Psoas muscle (tissue), 8 donors: ENCODE results near the gene NRF1. TPM values are rescaled to one million over a fixed set of nuclear protein-coding genes. Genes with fewer than 3 reads are reported as not detected.

ENCODE experiments used
- ATAC-seq, 4 donors: fragments of 200-7000 bp; cut with Tn5 transposase; one replicate each; pipeline ENCODE4 v1.9.1; 2020; ENCODE audit warnings: moderate library complexity in 3 of 4, mild to moderate bottlenecking in 2 of 4
- DNase-seq, 2 donors: peaks; one replicate each; pipeline ENCODE4 v3.0.0-alpha.2; 2020
- H3K27ac ChIP-seq: fragments of 200-600 bp; one replicate; pipeline ENCODE4 v1.8.0; 2022
- H3K27me3 ChIP-seq, 3 donors: fragments of 200-600 bp in 1 of 3; one replicate each; pipeline versions ENCODE4 v1.6.1 to v1.8.0; 2013 to 2022; ENCODE audit warnings: low read length in 2 of 3, mild to moderate bottlenecking in 2 of 3, moderate library complexity in 1 of 3; ENCODE audit not compliant: insufficient read depth in 3 of 3
- H3K36me3 ChIP-seq, 2 donors: fragments of 200-600 bp in 1 of 2; one replicate each; pipeline versions ENCODE4 v1.6.1 to v1.8.0; 2013 to 2022; ENCODE audit warnings: low read depth in 1 of 2, mild to moderate bottlenecking in 1 of 2, moderate library complexity in 1 of 2; ENCODE audit not compliant: insufficient read depth in 1 of 2
- H3K4me1 ChIP-seq: fragments of 200-600 bp; one replicate; pipeline ENCODE4 v1.8.0; 2022
- H3K4me3 ChIP-seq: fragments of 200-600 bp; one replicate; pipeline ENCODE4 v1.8.0; 2022; ENCODE audit warnings: mild to moderate bottlenecking
- H3K9me3 ChIP-seq: fragments of 200-600 bp; one replicate; pipeline ENCODE4 v1.8.0; 2022
- CTCF ChIP-seq: fragments of 200-600 bp; IDR thresholded peaks from one replicate; pipeline ENCODE4 v1.8.0; 2022; ENCODE audit warnings: antibody characterized with exemption
- WGBS, 3 donors: extraction: QIAGEN DNeasy Blood & Tissue Kit; methylation state at CpG; one replicate each; pipeline versions ENCODE4 v1.1.6 to v1.1.7; 2013; 5-methylcytosine and 5-hydroxymethylcytosine counted together
- intact Hi-C, 2 donors: fragments of 100-400 bp; cut with DNase I; formaldehyde crosslinking; loops; one replicate each; pipeline versions ENCODE4 v1.11.0 to v1.14.2; 2022
- polyA plus RNA-seq, 3 donors: library from polyadenylated mRNA; stranded (reverse); fragments of 200-250 nt; gene quantifications; one replicate each; pipeline ENCODE4 v1.2.3, GENCODE V29; 2013
- total RNA-seq, 4 donors: library from RNA; stranded (reverse); fragmentation: NEBNext Ultra II Directional in 2 of 4; extraction: Animal tissue kit (Norgen Biotek cat#: 25700) in 2 of 4; gene quantifications; one replicate each; pipeline versions ENCODE4 v1.2.1 to v1.2.4, GENCODE V29; 2021 to 2023
- donor health status: healthy with polysubstance abuse.
- donor health status: DM: no; HTN: no; CAD: no; lungs with moderate emphysema.
- donor health status: Bipolar disorder and iron deficiency.
- donor health status: healthy.
- donor health status: DM: yes; HTN: yes; CAD: no.
- donor health status: DM: no; HTN: no; CAD: no.
- donor health status: DM: no; HTN: no; CAD: no.
- donor health status: DM: yes; HTN: yes; CAD: no.

NRF1 gene
- total and polyA plus RNA-seq, 7 donors = 4.4 to 13.7 (median 10.0) TPM

- 82 to 93% (median 83%) methylated on average over 16 of the region's 16 CpGs for WGBS, 3 donors
- Histone ChIP-seq H3K36me3 (no peaks in the 10 kb centered on the region), H3K9me3 (no peaks in the 10 kb centered on the region), H3K4me3 (no peak overlapping the region), H3K27ac (peak overlapping the region; percentile 65), H3K4me1 (peaks cover 14% of the 10 kb centered on the region), H3K27me3 (no peaks in the 10 kb centered on the region)
- no peak for TF ChIP-seq CTCF
- intact Hi-C loops = loop anchor here in 1 of 2 donors (5.0 kb wide), 1 partner anchor 56 kb away; no protein-coding TSS in a partner anchor
- DNase-seq (no peak), ATAC-seq (peak in 1 of 4 donors; percentile 4)
These were observed 187.3 kb downstream of the NRF1 start for GRCh38 chr7:129798616-129799349.

DNA sequence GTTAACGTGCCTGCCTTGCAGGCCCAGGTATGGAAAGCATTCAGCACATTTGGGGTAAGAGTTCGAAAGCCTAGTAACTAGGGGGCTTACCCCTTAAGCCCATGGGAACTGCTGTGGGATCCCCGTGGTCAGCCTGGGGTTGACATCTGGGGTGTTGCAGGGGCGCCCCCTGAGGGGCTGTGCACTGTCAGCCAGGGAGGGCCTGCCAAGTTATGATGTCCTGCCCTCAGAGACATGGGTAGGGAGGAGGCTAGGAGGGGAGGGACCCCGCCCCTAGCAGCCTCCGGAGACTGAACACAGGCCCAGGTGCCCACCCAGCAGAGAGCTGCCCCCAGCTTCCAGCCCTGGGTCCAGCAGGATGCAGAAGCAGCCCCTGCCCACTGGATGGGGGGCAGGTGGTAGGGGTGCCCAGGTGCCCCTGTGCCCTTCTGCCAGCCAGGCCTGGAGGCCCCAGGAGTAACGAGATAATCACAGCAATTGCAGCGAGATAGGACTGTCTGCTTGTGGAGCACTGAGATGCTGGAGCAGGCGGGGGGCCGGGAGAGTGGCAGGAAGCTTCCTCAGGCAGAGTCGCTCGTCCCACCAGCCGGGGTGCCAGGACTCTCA, 187.9 kb downstream of the NRF1 start:
- peaks cover 14% of the 10 kb centered on the region for H3K4me1 ChIP-seq
- no peak overlapping the region for H3K4me3 ChIP-seq
- H3K36me3 ChIP-seq = no peaks in the 10 kb centered on the region
- no peaks in the 10 kb centered on the region for H3K9me3 ChIP-seq
- 88 to 92% (median 92%) methylated on average over 13 of the region's 13 CpGs for WGBS, 3 donors
- no peak for ATAC-seq
- DNase-seq = no peak
- H3K27me3 ChIP-seq = no peaks in the 10 kb centered on the region
- TF ChIP-seq CTCF = no peak
- intact Hi-C loops = loop anchor here in 1 of 2 donors (5.0 kb wide), 1 partner anchor 57 kb away; no protein-coding TSS in a partner anchor
- H3K27ac ChIP-seq = no peak overlapping the region

- Histone ChIP-seq H3K36me3 (no peaks in the 10 kb centered on the region), H3K4me3 (no peak overlapping the region), H3K4me1 (peaks cover 14% of the 10 kb centered on the region), H3K9me3 (no peaks in the 10 kb centered on the region), H3K27ac (no peak overlapping the region), H3K27me3 (no peaks in the 10 kb centered on the region)
- ATAC-seq (no peak), DNase-seq (no peak)
- TF ChIP-seq CTCF = no peak
- intact Hi-C loops = no loop called here
- 88 to 96% (median 94%) methylated on average over 7 of the region's 7 CpGs for WGBS, 3 donors
These were observed 189.4 kb downstream of the NRF1 start for GRCh38 chr7:129800901-129801300.

DNA sequence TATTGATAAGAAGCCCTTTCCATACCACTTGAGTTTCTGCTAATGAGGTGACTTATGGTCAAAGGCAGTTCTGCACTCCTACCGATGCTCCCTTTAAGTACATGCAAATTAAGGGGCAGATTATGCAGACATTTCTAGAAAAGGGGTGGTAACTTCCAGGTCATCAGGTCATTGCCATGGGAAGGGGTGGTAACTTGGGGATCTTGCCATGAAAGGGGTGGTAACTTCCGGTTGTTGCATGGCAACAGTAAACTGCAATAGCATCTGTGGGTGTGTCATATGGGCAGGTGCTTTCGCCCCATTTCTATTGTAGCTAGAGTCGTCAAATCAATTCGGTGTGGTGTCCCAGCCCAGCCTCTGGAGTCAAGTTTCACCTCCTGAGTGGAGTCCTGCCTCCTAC, 190.4 kb downstream of the NRF1 start:
- Histone ChIP-seq H3K27me3 (no peaks in the 10 kb centered on the region), H3K27ac (no peak overlapping the region), H3K4me3 (no peak overlapping the region), H3K4me1 (peaks cover 14% of the 10 kb centered on the region), H3K36me3 (no peaks in the 10 kb centered on the region), H3K9me3 (no peaks in the 10 kb centered on the region)
- intact Hi-C loops = no loop called here
- no peak for TF ChIP-seq CTCF
- 66 to 75% (median 68%) methylated on average over 5 of the region's 5 CpGs for WGBS, 3 donors
- DNase-seq (no peak), ATAC-seq (no peak)
